GM23338 (cell line): ENCODE data around the gene CDHR4. TPM values are rescaled to one million over a fixed set of nuclear protein-coding genes. Genes with fewer than 3 reads are reported as not detected.

Experiments
- ATAC-seq: fragments of 200-7000 bp; cut with Tn5 transposase; 3 replicates; pipeline ENCODE4 v1.9.1; 2020
- DNase-seq: peaks from one replicate; pipeline ENCODE4 v3.0.0-alpha.2; 2015; ENCODE audit warnings: low spot score
- H2AFZ ChIP-seq: fragments of 200-600 bp; sonication (generic); 2 replicates; pipeline ENCODE4 v1.8.0; 2016; ENCODE audit warnings: antibody characterized with exemption, mild to moderate bottlenecking, moderate library complexity
- H3F3A ChIP-seq: fragments of 200-600 bp; sonication (generic); replicated peaks from 2 replicates; pipeline ENCODE4 v1.8.0; 2017; ENCODE audit warnings: antibody characterized with exemption, mixed run types, low read depth
- H3K27ac ChIP-seq: fragments of 200-600 bp; sonication (generic); 2 replicates; pipeline ENCODE4 v1.6.1; 2016; ENCODE audit warnings: low read depth
- H3K27me3 ChIP-seq: fragments of 200-600 bp; sonication (generic); 2 replicates; pipeline ENCODE4 v1.8.0; 2016; ENCODE audit warnings: mild to moderate bottlenecking, mixed run types, moderate library complexity; ENCODE audit not compliant: insufficient read depth
- H3K36me3 ChIP-seq: fragments of 200-600 bp; sonication (generic); 2 replicates; pipeline ENCODE4 v1.8.0; 2016; ENCODE audit warnings: mild to moderate bottlenecking; ENCODE audit not compliant: insufficient read depth
- H3K4me1 ChIP-seq: fragments of 200-600 bp; sonication (generic); 2 replicates; pipeline ENCODE4 v1.8.0; 2016; ENCODE audit warnings: mild to moderate bottlenecking, moderate library complexity; ENCODE audit not compliant: insufficient read depth
- H3K4me2 ChIP-seq: fragments of 200-600 bp; sonication (generic); 2 replicates; pipeline ENCODE4 v1.7.1; 2017; ENCODE audit warnings: mixed run types
- H3K4me3 ChIP-seq: fragments of 200-600 bp; sonication (generic); 2 replicates; pipeline ENCODE4 v1.6.1; 2016; ENCODE audit warnings: mixed run types
- H3K79me2 ChIP-seq: fragments of 200-600 bp; sonication (generic); replicated peaks from 2 replicates; pipeline ENCODE4 v1.8.0; 2017; ENCODE audit warnings: mild to moderate bottlenecking; ENCODE audit not compliant: insufficient read depth
- H3K9me2 ChIP-seq: fragments of 200-600 bp; sonication (generic); 2 replicates; pipeline ENCODE4 v1.8.0; 2017; ENCODE audit not compliant: insufficient read depth
- H4K20me1 ChIP-seq: fragments of 200-600 bp; sonication (generic); replicated peaks from 2 replicates; pipeline ENCODE4 v1.8.0; 2017; ENCODE audit warnings: mild to moderate bottlenecking; ENCODE audit not compliant: insufficient read depth
- H3K27ac Mint-ChIP-seq: 2 replicates; pipeline ENCODE4 v1.8.0; 2020; ENCODE audit warnings: inconsistent platforms, mild to moderate bottlenecking, moderate library complexity, mixed read lengths
- H3K27me3 Mint-ChIP-seq: 3 replicates; pipeline ENCODE4 v1.8.0; 2022; ENCODE audit warnings: low read depth, mild to moderate bottlenecking, moderate library complexity, mixed read lengths, inconsistent platforms; ENCODE audit not compliant: insufficient read depth, poor library complexity
- H3K36me3 Mint-ChIP-seq: 3 replicates; pipeline ENCODE4 v1.8.0; 2021; ENCODE audit warnings: low read depth, mild to moderate bottlenecking, inconsistent platforms, moderate library complexity, mixed read lengths
- H3K4me1 Mint-ChIP-seq: 3 replicates; pipeline ENCODE4 v1.8.0; 2020; ENCODE audit warnings: mild to moderate bottlenecking, inconsistent platforms, mixed read lengths
- H3K4me3 Mint-ChIP-seq: 3 replicates; pipeline ENCODE4 v1.8.0; 2021; ENCODE audit warnings: moderate library complexity, mild to moderate bottlenecking, inconsistent platforms, mixed read lengths
- H3K9me3 Mint-ChIP-seq: 3 replicates; pipeline ENCODE4 v1.8.0; 2020; ENCODE audit warnings: moderate library complexity, mild to moderate bottlenecking, inconsistent platforms, mixed read lengths
- CREB1 ChIP-seq: fragments of 250-450 bp; sonication (Bioruptor Pico); IDR thresholded peaks from 2 replicates; pipeline ENCODE4 v1.5.0; 2020; ENCODE audit warnings: low read depth, mild to moderate bottlenecking, moderate library complexity
- CTCF ChIP-seq, 2 experiments: fragments of 200-600 bp in 1 of 2; sonication (generic) in 1 of 2; conservative IDR thresholded peaks; 2 replicates each; pipeline versions ENCODE4 v1.5.1 to v1.6.1; 2016 to 2017; ENCODE audit warnings: antibody characterized with exemption in 2 of 2, low read depth in 2 of 2, mild to moderate bottlenecking in 2 of 2, moderate library complexity in 1 of 2
- ETS1 ChIP-seq: IDR thresholded peaks from 2 replicates; pipeline ENCODE4 v1.6.1; 2016; ENCODE audit warnings: antibody characterized with exemption
- EZH2 ChIP-seq: fragments of 200-600 bp; sonication (generic); IDR thresholded peaks from one replicate; pipeline ENCODE4 v1.8.0; 2017; ENCODE audit warnings: antibody characterized with exemption, mild to moderate bottlenecking, low read depth; ENCODE audit not compliant: unreplicated experiment
- EZH2phosphoT487 ChIP-seq: fragments of 200-600 bp; sonication (generic); IDR thresholded peaks from one replicate; pipeline ENCODE4 v1.8.1; 2018; ENCODE audit warnings: antibody characterized with exemption; ENCODE audit not compliant: unreplicated experiment
- JUNB ChIP-seq: IDR thresholded peaks from one replicate; pipeline ENCODE4 v1.6.1; 2016; ENCODE audit warnings: antibody characterized with exemption; ENCODE audit not compliant: unreplicated experiment
- NANOG ChIP-seq: IDR thresholded peaks from 2 replicates; pipeline ENCODE4 v1.6.1; 2016; ENCODE audit warnings: antibody characterized with exemption, borderline replicate concordance
- POLR2AphosphoS5 ChIP-seq: IDR thresholded peaks from 2 replicates; pipeline ENCODE4 v1.6.1; 2016; ENCODE audit warnings: antibody characterized with exemption, low read depth
- REST ChIP-seq: IDR thresholded peaks from one replicate; pipeline ENCODE4 v1.6.1; 2018; ENCODE audit warnings: antibody characterized with exemption; ENCODE audit not compliant: unreplicated experiment
- STAT1 ChIP-seq: IDR thresholded peaks from one replicate; pipeline ENCODE4 v1.6.1; 2016; ENCODE audit warnings: antibody characterized with exemption; ENCODE audit not compliant: unreplicated experiment
- ZNF114 ChIP-seq: fragments of 250-450 bp; sonication (Bioruptor Pico); IDR thresholded peaks from 2 replicates; pipeline ENCODE4 v1.5.0; 2020; ENCODE audit warnings: mild to moderate bottlenecking, moderate library complexity
- ZNF331 ChIP-seq: fragments of 250-450 bp; sonication (Bioruptor Pico); IDR thresholded peaks from 2 replicates; pipeline ENCODE4 v1.5.0; 2020; ENCODE audit warnings: low read depth, mild to moderate bottlenecking, moderate library complexity
- ZNF462 ChIP-seq: fragments of 250-450 bp; sonication (Bioruptor Pico); IDR thresholded peaks from 2 replicates; pipeline ENCODE4 v1.5.0; 2020; ENCODE audit warnings: mild to moderate bottlenecking, moderate library complexity
- polyA plus RNA-seq: library from polyadenylated mRNA; unstranded; fragments of >200 nt; fragmentation: Nextera tagmentation; extraction: Ambion mirVana; gene quantifications from 2 replicates; pipeline ENCODE4 v1.2.1, GENCODE V29; 2016
- total RNA-seq: library from RNA; depleted of rRNA; stranded (reverse); fragments of >200 nt; shearing (Covaris generic); gene quantifications from 2 replicates; pipeline ENCODE4 v1.2.3, GENCODE V29; 2014

CDHR4 gene
- total and polyA plus RNA-seq, 2 experiments from 2014 or later = 0.24 to 0.26 TPM

GRCh38 chr3:49756036-49756435 is 43.6 kb downstream of the CDHR4 start:
- TF ChIP-seq ETS1 = no peak
- no peak for TF ChIP-seq NANOG
- no peak for TF ChIP-seq REST
- TF ChIP-seq ZNF331 (CRISPR knock-in tag) = no peak
- no peak for TF ChIP-seq CTCF (conservative IDR thresholded peaks at IDR 0.05; ENCODE audit: low read depth in 2 of 2)
- no peak for TF ChIP-seq STAT1
- no peak for TF ChIP-seq EZH2phosphoT487
- no peak for TF ChIP-seq ZNF462
- no peak for TF ChIP-seq POLR2AphosphoS5
- no peak for TF ChIP-seq ZNF114 (CRISPR knock-in tag)
- no peak for TF ChIP-seq EZH2
- no peak for TF ChIP-seq CREB1 (CRISPR knock-in tag)
- no peak for TF ChIP-seq JUNB
- Histone ChIP-seq H3K9me2 (no peaks in the 10 kb centered on the region), H3K4me2 (no peak overlapping the region), H3K36me3 (no peaks in the 10 kb centered on the region), H2AFZ (no peak overlapping the region), H4K20me1 (peaks cover 36% of the 10 kb centered on the region), H3F3A (0 out of 2 replicates have a peak, but pooled peaks cover 5% of the 10 kb centered on the region), H3K27ac (no peak overlapping the region; the same call in 1 of the 2 replicates), H3K27me3 (no peaks in the 10 kb centered on the region), H3K4me3 (no peak overlapping the region), H3K4me1 (no peaks in the 10 kb centered on the region), H3K79me2 (peaks cover 90% of the 10 kb centered on the region)
- Mint-ChIP-seq H3K36me3 (no peaks in the 10 kb centered on the region), H3K27ac (no peak overlapping the region), H3K4me3 (no peak overlapping the region), H3K27me3 (no peaks in the 10 kb centered on the region), H3K9me3 (no peaks in the 10 kb centered on the region), H3K4me1 (peaks cover 4% of the 10 kb centered on the region; the same call in 1 of the 3 replicates)
- ATAC-seq (no peak; the same call in 2 of the 3 replicates), DNase-seq (peak; percentile 8)
